Measurements from ENCODE around the gene MSANTD3. TPM values are rescaled to one million over a fixed set of nuclear protein-coding genes. Genes with fewer than 3 reads are reported as not detected.
"Not testable (repeated sequence)": the region's sequence is repeated elsewhere in the genome, so short reads cannot be mapped to it uniquely, and the experiment has no call there.

MSANTD3 gene
- total RNA-seq, 2 experiments from 2014 or later: 13.4 to 16.3 TPM

DNA sequence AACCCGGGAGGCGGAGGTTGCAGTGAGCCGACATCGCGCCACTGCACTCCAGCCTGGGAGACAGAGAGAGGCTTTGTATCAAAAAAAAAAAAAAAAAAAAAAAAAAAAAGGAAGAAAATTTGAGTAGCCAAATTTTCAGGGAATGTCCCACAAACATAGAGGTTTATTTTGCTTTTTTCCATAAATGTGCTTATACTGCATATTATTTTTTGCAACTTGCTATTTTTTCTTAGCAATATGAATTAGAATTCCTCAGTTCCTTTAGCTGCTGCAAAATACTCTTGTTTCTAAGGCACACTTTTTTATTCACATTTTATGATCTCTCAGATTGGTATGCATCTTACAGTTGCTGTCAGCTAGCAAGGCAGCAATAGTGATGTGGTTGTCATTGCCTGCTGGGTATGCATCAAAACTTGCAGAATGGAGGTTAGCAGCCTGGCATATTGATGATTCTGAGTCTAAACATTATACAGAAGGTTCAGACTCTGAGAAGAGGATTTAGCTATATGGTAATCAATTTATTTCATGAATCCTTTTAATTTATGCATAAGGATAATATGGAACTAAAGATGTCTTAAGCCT lies 13.0 kb upstream of the MSANTD3 start:
- peaks cover 19% of the 10 kb centered on the region for H3K4me1 Mint-ChIP-seq
- ChIA-PET POLR2A (no interaction called here), CTCF (no interaction called here)
- H3K27me3 Mint-ChIP-seq: peaks cover 20% of the 10 kb centered on the region
- peaks cover 5% of the 10 kb centered on the region for H3K9me3 Mint-ChIP-seq
- H3K27ac Mint-ChIP-seq: no peak overlapping the region
- H3K4me3 Mint-ChIP-seq: no peak overlapping the region
- H3K36me3 Mint-ChIP-seq (ENCODE audit: low read depth): peaks cover 3% of the 10 kb centered on the region
- no peak for DNase-seq

DNA sequence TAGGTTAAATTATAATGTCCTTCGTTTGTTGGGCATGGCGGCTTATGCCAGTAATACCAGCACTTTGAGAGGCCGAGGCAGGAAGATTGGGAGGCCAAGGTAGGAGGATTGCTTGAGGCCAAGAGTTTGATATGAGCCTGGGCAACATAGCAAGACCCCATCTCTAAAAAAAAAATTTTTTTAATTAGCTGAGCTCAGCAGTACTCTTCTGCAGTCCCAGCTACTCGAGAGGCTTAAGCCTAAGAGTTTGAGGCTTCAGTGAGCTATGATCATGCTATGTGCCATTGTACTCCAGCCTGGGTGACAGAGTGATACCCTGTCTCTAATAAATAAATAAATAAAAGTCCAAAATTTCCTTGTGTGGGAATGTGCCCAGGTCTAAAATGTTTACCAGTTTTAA lies 9.1 kb upstream of the MSANTD3 start:
- no peak for DNase-seq
- H3K36me3 Mint-ChIP-seq (ENCODE audit: low read depth): no peaks in the 10 kb centered on the region
- H3K9me3 Mint-ChIP-seq: no peaks in the 10 kb centered on the region
- ChIA-PET CTCF (no interaction called here), POLR2A (no interaction called here)
- H3K4me1 Mint-ChIP-seq: no peaks in the 10 kb centered on the region
- no peak overlapping the region for H3K27ac Mint-ChIP-seq
- H3K4me3 Mint-ChIP-seq: no peak overlapping the region
- peaks cover 20% of the 10 kb centered on the region for H3K27me3 Mint-ChIP-seq

GRCh38 chr9:100419166-100419565 lies 7.8 kb upstream of the MSANTD3 start:
- no peak for DNase-seq
- H3K36me3 Mint-ChIP-seq (ENCODE audit: low read depth): no peaks in the 10 kb centered on the region
- H3K4me3 Mint-ChIP-seq: no peak overlapping the region
- H3K9me3 Mint-ChIP-seq: no peaks in the 10 kb centered on the region
- no peaks in the 10 kb centered on the region for H3K4me1 Mint-ChIP-seq
- no peak overlapping the region for H3K27ac Mint-ChIP-seq
- peaks cover 21% of the 10 kb centered on the region for H3K27me3 Mint-ChIP-seq
- CTCF ChIA-PET: interaction anchor here (1.1 kb wide), 1 partner anchor 19 kb away, joined by 4 read pairs; no protein-coding TSS in a partner anchor
- POLR2A ChIA-PET: no interaction called here

DNA sequence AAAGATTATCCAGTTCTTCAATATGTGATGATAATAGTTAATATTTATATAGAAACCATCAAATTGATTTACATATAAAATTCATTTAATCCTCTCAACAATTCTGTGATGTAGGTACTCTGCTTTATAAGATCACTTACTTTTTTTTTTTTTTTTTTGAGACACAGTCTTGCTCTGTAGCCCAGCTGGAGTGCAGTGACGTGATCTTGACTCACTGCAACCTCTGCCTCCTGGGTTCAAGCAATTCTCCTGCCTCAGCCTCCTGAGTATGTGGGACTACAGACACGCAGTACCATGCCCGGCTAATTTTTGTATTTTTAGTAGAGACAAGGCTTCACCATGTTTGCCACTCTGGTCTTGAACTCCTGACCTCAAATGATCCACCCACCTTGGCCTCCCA lies 5.8 kb upstream of the MSANTD3 start:
- peaks cover 26% of the 10 kb centered on the region for H3K27me3 Mint-ChIP-seq
- not testable (repeated sequence) for H3K27ac Mint-ChIP-seq

DNA sequence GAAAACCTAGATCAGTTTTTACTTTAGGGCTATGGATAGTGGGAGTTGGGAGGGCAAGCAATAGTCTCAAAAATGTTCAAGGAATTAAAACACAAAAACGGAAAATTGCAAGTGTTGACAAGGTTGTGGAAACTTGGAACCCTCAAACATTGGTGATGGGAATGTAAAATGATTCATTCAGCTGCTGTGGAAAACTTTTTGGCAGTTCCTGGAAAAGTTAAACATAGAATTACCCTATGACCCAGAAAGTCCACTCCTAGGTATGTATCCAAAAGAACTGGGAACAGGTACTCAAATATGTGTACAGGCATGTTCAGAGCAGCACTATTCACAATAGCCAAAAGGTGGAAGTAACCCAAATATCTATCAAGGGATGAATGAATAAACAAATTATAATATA lies 1.2 kb upstream of the MSANTD3 start:
- CTCF ChIA-PET: interaction anchor here (0.5 to 1.3 kb wide), 3 partner anchors 16 to 72 kb away, joined by 3 to 6 read pairs (median 4); no protein-coding TSS in a partner anchor
- Mint-ChIP-seq H3K27me3 (peaks cover 14% of the 10 kb centered on the region), H3K36me3 (ENCODE audit: low read depth) (peaks cover 3% of the 10 kb centered on the region)

More for the DNA sequence above, 5.8 kb upstream of the MSANTD3 start:
- CTCF ChIA-PET; POLR2A ChIA-PET; H3K4me1 Mint-ChIP-seq; DNase-seq; H3K4me3 Mint-ChIP-seq; H3K9me3 Mint-ChIP-seq; H3K36me3 Mint-ChIP-seq (ENCODE audit: low read depth): not testable (repeated sequence)

DNA sequence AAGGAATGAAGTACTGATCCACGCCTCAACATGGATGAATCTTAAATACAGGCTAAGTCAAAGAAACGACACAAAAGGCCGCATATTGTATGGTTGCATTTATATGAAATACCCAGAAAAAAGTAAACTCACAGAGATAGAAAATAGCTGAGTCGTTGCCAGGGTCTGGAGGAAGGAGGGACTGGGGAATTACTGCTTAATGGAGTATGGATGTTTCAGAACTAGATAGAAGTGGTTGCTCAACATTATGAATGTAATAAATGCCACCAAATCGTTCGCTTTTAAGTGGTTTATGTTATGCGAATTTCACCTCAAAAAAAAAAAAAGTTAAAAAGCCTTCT lies 784 bp upstream of the MSANTD3 start:
- Mint-ChIP-seq H3K36me3 (ENCODE audit: low read depth) (peaks cover 3% of the 10 kb centered on the region), H3K9me3 (no peaks in the 10 kb centered on the region), H3K4me3 (peak overlapping the region; percentile 90), H3K27ac (peak overlapping the region; percentile 95), H3K27me3 (peaks cover 14% of the 10 kb centered on the region), H3K4me1 (peaks cover 27% of the 10 kb centered on the region)
- no peak for DNase-seq
- POLR2A ChIA-PET: no interaction called here
- CTCF ChIA-PET: interaction anchor here (0.5 to 1.3 kb wide), 3 partner anchors 15 to 52 kb away, joined by 3 to 6 read pairs (median 3); no protein-coding TSS in a partner anchor

More for the DNA sequence above, 1.2 kb upstream of the MSANTD3 start:
- peak overlapping the region; percentile 90 for H3K4me3 Mint-ChIP-seq
- H3K4me1 Mint-ChIP-seq: peaks cover 27% of the 10 kb centered on the region
- no peak for DNase-seq
- no peak overlapping the region for H3K27ac Mint-ChIP-seq
- no peaks in the 10 kb centered on the region for H3K9me3 Mint-ChIP-seq
- POLR2A ChIA-PET: no interaction called here

- peaks cover 11% of the 10 kb centered on the region for H3K27me3 Mint-ChIP-seq
- H3K27ac Mint-ChIP-seq: peak overlapping the region; percentile 77
- H3K36me3 Mint-ChIP-seq (ENCODE audit: low read depth): peaks cover 3% of the 10 kb centered on the region
- peaks cover 27% of the 10 kb centered on the region for H3K4me1 Mint-ChIP-seq
- H3K4me3 Mint-ChIP-seq: peak overlapping the region; percentile 77
- DNase-seq: peak; percentile 9
- ChIA-PET CTCF (interaction anchor here (0.6 kb wide), 1 partner anchor 425 kb away, joined by 3 read pairs; no protein-coding TSS in a partner anchor), POLR2A (no interaction called here)
- H3K9me3 Mint-ChIP-seq: no peaks in the 10 kb centered on the region
Measured at GRCh38 chr9:100427366-100428263, 672 bp downstream of the MSANTD3 start.

- Mint-ChIP-seq H3K4me1 (peaks cover 27% of the 10 kb centered on the region), H3K27ac (no peak overlapping the region), H3K27me3 (peaks cover 10% of the 10 kb centered on the region), H3K4me3 (no peak overlapping the region), H3K9me3 (no peaks in the 10 kb centered on the region), H3K36me3 (ENCODE audit: low read depth) (peaks cover 3% of the 10 kb centered on the region)
- ChIA-PET CTCF (interaction anchor here (0.7 kb wide), 1 partner anchor 40 kb away, joined by 3 read pairs; no protein-coding TSS in a partner anchor), POLR2A (no interaction called here)
- no peak for DNase-seq
Measured at GRCh38 chr9:100428871-100429654, 2.1 kb downstream of the MSANTD3 start.

DNA sequence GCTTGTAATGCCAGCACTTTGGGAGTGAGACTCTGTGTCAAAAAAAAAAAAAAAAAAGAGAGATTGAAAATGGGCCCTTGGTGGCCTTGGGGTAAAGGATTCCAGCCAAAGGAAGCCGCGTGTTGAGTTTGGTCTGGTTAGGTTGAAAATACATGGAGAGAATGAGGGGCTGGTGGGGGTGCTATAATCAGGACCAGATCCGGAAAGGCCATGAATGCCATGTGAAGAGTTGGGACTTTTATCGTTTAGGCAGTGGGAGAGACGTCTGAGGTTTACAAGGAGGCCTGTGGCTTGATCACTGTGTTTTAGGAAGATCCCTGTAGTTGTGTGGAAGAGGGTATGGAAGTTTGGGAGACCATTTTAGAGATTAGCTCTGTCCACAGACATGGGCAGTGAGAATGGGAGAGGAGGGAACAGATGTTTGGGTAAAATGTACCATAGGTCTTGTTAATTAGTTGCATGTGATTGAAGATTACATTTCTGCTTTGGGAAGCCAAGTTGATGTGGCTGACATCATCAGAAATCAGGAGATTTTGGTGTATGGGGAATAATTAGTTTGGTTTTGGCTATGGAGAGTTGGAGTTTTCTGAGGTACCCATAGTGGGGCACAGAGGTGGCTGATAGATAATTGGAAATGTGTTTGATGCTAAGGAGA lies 3.5 kb downstream of the MSANTD3 start:
- ChIA-PET POLR2A (interaction anchor here (0.6 kb wide), 1 partner anchor 35 kb away, joined by 7 read pairs; no protein-coding TSS in a partner anchor), CTCF (interaction anchor here (0.6 to 1.1 kb wide), 2 partner anchors 9 to 1475 kb away, joined by 3 to 4 read pairs; no protein-coding TSS in a partner anchor)
- Mint-ChIP-seq H3K27ac (no peak overlapping the region), H3K4me1 (peaks cover 27% of the 10 kb centered on the region), H3K4me3 (no peak overlapping the region), H3K9me3 (no peaks in the 10 kb centered on the region), H3K36me3 (ENCODE audit: low read depth) (peaks cover 3% of the 10 kb centered on the region), H3K27me3 (peaks cover 10% of the 10 kb centered on the region)
- DNase-seq: no peak

DNA sequence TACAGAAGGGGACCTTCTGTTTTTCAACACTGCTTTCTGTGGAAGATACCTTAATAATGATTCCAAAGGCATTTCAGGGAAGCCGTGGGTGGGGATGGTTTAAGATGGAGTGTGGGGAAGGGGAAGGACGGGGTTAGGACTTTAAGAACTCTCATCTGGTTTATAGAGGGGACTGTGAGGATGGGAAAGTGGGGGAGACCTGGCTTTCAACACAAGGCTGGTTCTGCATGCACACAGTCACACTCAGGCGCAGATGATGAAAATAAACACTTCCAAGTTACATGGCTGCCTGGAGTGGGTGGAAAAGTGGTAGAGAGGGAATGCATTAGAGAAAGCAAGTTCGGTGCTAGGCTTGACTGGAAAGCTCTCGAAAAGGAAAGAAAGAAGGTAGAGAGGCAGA lies 4.9 kb downstream of the MSANTD3 start:
- DNase-seq: no peak
- ChIA-PET POLR2A (interaction anchor here (1.2 kb wide), 1 partner anchor 10 kb away, joined by 4 read pairs; no protein-coding TSS in a partner anchor), CTCF (no interaction called here)
- Mint-ChIP-seq H3K36me3 (ENCODE audit: low read depth) (peaks cover 3% of the 10 kb centered on the region), H3K4me1 (peaks cover 14% of the 10 kb centered on the region), H3K9me3 (no peaks in the 10 kb centered on the region), H3K27ac (no peak overlapping the region), H3K27me3 (no peaks in the 10 kb centered on the region), H3K4me3 (no peak overlapping the region)

DNA sequence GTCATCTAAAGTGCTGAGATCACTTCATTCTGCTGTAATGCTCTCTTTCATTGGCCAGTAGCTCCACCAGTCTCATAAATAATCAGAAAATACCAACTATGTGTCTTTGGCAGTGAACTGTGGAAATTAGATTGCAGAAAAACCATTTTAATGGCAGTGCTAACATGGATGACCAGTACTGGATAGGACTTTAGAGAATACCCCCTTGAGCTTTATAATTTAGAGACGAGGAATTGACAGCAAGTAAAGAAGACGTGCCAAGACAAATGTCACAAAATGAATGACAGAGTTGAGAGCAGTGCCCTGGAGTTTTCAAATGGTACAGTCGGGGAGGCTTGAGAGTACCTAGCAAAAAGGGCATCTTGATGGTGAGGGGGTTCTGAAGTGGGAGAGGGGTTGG lies 5.8 kb downstream of the MSANTD3 start:
- Mint-ChIP-seq H3K36me3 (ENCODE audit: low read depth) (peaks cover 3% of the 10 kb centered on the region), H3K4me3 (no peak overlapping the region), H3K9me3 (no peaks in the 10 kb centered on the region), H3K4me1 (peaks cover 12% of the 10 kb centered on the region), H3K27ac (no peak overlapping the region), H3K27me3 (no peaks in the 10 kb centered on the region)
- no peak for DNase-seq
- ChIA-PET CTCF (no interaction called here), POLR2A (interaction anchor here (1.2 kb wide), 1 partner anchor 9 kb away, joined by 4 read pairs; no protein-coding TSS in a partner anchor)

DNA sequence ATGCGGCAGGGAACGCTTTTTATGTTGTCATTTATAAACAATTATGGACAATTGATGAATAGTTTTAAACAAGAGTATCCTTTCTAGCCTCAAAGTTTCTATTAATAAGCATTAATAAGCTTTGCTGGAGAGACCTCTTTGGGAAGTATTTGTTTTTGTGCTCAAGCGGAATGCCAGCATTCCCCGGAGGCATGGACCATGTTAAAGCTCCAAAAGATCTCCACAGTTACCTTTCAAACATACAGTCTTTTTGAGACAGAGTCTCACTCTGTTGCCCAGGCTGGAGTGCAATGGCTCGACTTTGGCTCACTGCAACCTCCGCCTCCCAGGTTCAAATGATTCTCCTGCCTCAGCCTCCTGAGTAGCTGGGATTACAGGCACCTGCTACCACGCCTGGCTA lies 9.6 kb downstream of the MSANTD3 start:
- no peaks in the 10 kb centered on the region for H3K36me3 Mint-ChIP-seq (ENCODE audit: low read depth)
- H3K4me3 Mint-ChIP-seq: no peak overlapping the region
- no peaks in the 10 kb centered on the region for H3K27me3 Mint-ChIP-seq
- no peak for DNase-seq
- H3K4me1 Mint-ChIP-seq: no peaks in the 10 kb centered on the region
- H3K27ac Mint-ChIP-seq: no peak overlapping the region
- ChIA-PET POLR2A (no interaction called here), CTCF (no interaction called here)
- H3K9me3 Mint-ChIP-seq: no peaks in the 10 kb centered on the region

All from activated CD4-positive, alpha-beta T cell treated with anti-CD3 and anti-CD28 coated beads, Interleukin-2, amount 10 ng/mL, durations not matched to agents 7 days and 5 days (primary cell).